ENCODE measurements around the gene SMG6. TPM values are rescaled to one million over a fixed set of nuclear protein-coding genes. Genes with fewer than 3 reads are reported as not detected.

Gene SMG6
- total and polyA plus RNA-seq, 2 of the 13 experiments (the other 11 are each of a cell fraction or from before 2014, with no cell fraction given): 4.6 to 14.6 TPM

GRCh38 chr17:2230877-2231276, 72.7 kb downstream of the SMG6 start:
- POLR2A ChIA-PET: no interaction called here
- intact Hi-C loops (cut with micrococcal nuclease; ENCODE audit: unreplicated experiment) (no loop called here), in situ Hi-C loops (cut with HindIII; ENCODE audit: extremely low pct_ligation_motif_present, low pct_unique_long_range_greater_than_20kb) (loop anchor here (25.0 kb wide), 1 partner anchor 319 kb away; no protein-coding TSS in a partner anchor)
- ATAC-seq (no peak), FAIRE-seq (no peak), DNase-seq (ENCODE audit: low spot score) (no peak)
- no peaks in the 10 kb centered on the region for H3K79me2 ChIP-seq (ENCODE audit: insufficient read depth, low read length)
- H3K9me3 ChIP-seq (ENCODE audit: low read length): no peaks in the 10 kb centered on the region
- CTCF ChIA-PET (ENCODE audit: low intra/inter-chr PET ratio, low total read pairs): interaction anchor here (1.3 kb wide), 1 partner anchor 136 kb away, joined by 4 read pairs; no protein-coding TSS in a partner anchor
- H3K4me3 ChIP-seq (replicated peaks in 1 of 3; ENCODE audit: insufficient read depth in 1 of 3, low read depth in 2 of 3, low read length in 3 of 3): no peak overlapping the region
- TF ChIP-seq ZNF44 (CRISPR knock-in tag; IDR thresholded peaks at IDR 0.05) (no peak), NPAS2 (CRISPR knock-in tag; IDR thresholded peaks at IDR 0.05; ENCODE audit: borderline replicate concordance) (no peak), ZUFSP (CRISPR knock-in tag; IDR thresholded peaks at IDR 0.05; ENCODE audit: borderline replicate concordance) (no peak), CHCHD3 (CRISPR knock-in tag; IDR thresholded peaks at IDR 0.05) (no peak), CBX1 (IDR thresholded peaks at IDR 0.05; ENCODE audit: low read depth) (no peak), TRIM24 (CRISPR knock-in tag; IDR thresholded peaks at IDR 0.05) (no peak), KDM2A (CRISPR knock-in tag; IDR thresholded peaks at IDR 0.05; ENCODE audit: borderline replicate concordance, low read depth) (no peak), POLR2G (IDR thresholded peaks at IDR 0.05; ENCODE audit: low read depth, low read length) (no peak), NRL (CRISPR knock-in tag; IDR thresholded peaks at IDR 0.05; ENCODE audit: borderline replicate concordance) (no peak), BATF2 (CRISPR knock-in tag; IDR thresholded peaks at IDR 0.05) (no peak), ZNF251 (CRISPR knock-in tag; IDR thresholded peaks at IDR 0.05) (no peak), ZSCAN9 (CRISPR knock-in tag; IDR thresholded peaks at IDR 0.05; ENCODE audit: borderline replicate concordance) (no peak), ZNF703 (CRISPR knock-in tag; IDR thresholded peaks at IDR 0.05; ENCODE audit: borderline replicate concordance) (no peak), ZHX1 (CRISPR knock-in tag; IDR thresholded peaks at IDR 0.05; ENCODE audit: low read depth) (no peak), RELA (CRISPR knock-in tag; IDR thresholded peaks at IDR 0.05) (no peak)
- H4K20me1 ChIP-seq (ENCODE audit: insufficient read depth, low read length): no peaks in the 10 kb centered on the region
- no peak overlapping the region for H3K27ac ChIP-seq (ENCODE audit: extremely low read length, insufficient read depth, low read length)
- WGBS (ENCODE audit: low lambda C conversion rate): 80% methylated on average over 3 of the region's 6 CpGs
- H3K9ac ChIP-seq (ENCODE audit: insufficient read depth, low read depth, low read length): no peak overlapping the region
- peaks cover 10 to 37% of the 10 kb centered on the region in 2 experiments for H3K36me3 ChIP-seq (replicated peaks in 1 of 2; ENCODE audit: control insufficient read depth in 1 of 2, insufficient read depth in 2 of 2, low read length in 2 of 2)
- no peak overlapping the region for H3K4me2 ChIP-seq (ENCODE audit: low read depth, low read length)
- no peaks in the 10 kb centered on the region; a peak in 1 of 5 replicates for H3K27me3 ChIP-seq (ENCODE audit: control insufficient read depth in 1 of 2, insufficient read depth in 2 of 2, low read length in 2 of 2)
- BruUV-seq (replicated peaks): no TSS peak
- no peak overlapping the region for H2AFZ ChIP-seq (ENCODE audit: low read length)
- peaks cover 10% of the 10 kb centered on the region; the same call in 1 of the 2 replicates for H3K4me1 ChIP-seq (ENCODE audit: insufficient read depth, low read length)

Data from HepG2 (cell line).